ENCODE data around the gene CSTB. TPM values are rescaled to one million over a fixed set of nuclear protein-coding genes. Genes with fewer than 3 reads are reported as not detected.

The CSTB gene
- total and polyA plus RNA-seq, 2 of the 8 experiments (the other 6 are each of a cell fraction or from before 2014, with no cell fraction given) = 53.8 to 64.1 TPM

GRCh38 chr21:43767984-43768867 lies 7.9 kb downstream of the CSTB start:
- peaks cover 0 to 21% (median 15%) of the 10 kb centered on the region in 4 experiments; a peak in 6 of 7 replicates for H3K4me1 ChIP-seq (replicated peaks in 1 of 4; ENCODE audit: control insufficient read depth in 3 of 4, insufficient read depth in 4 of 4, low read length in 3 of 4)
- no peak for FAIRE-seq
- no peak overlapping the region for H3K23ac ChIP-seq (ENCODE audit: insufficient read length)
- H4K5ac ChIP-seq (ENCODE audit: insufficient read length, low read depth, low read length) = peak overlapping the region; percentile 25
- DNase-seq (ENCODE audit: low read depth in 1 of 2, low spot score in 2 of 2) = peak in 1 of 2 experiments; percentile 56
- POLR2A ChIA-PET (ENCODE audit: partially characterized antibody) = interaction anchor here (0.5 to 2.6 kb wide), 11 partner anchors 9 to 126 kb away, joined by 3 to 13 read pairs (median 3); partner anchors contain the start of gene PDXK
- no peak overlapping the region for H3K14ac ChIP-seq (ENCODE audit: insufficient read length)
- H3K4me3 ChIP-seq (ENCODE audit: extremely low read depth in 1 of 4, insufficient read depth in 2 of 4, low read depth in 3 of 4, low read length in 4 of 4) = no peak overlapping the region
- H2AFZ ChIP-seq (ENCODE audit: low read length) = no peak overlapping the region; the same call in 1 of the 2 replicates
- CTCF ChIA-PET (ENCODE audit: partially characterized antibody) = interaction anchor here (0.7 to 2.1 kb wide), 7 partner anchors 10 to 74 kb away, joined by 3 to 8 read pairs (median 4); no protein-coding TSS in a partner anchor
- peak overlapping the region; percentile 98 for H2BK12ac ChIP-seq (ENCODE audit: low read depth, low read length)
- H3K23me2 ChIP-seq (ENCODE audit: low read depth, low read length) = no peaks in the 10 kb centered on the region
- H4K8ac ChIP-seq (ENCODE audit: extremely low read depth, insufficient read depth, low read length) = peak overlapping the region; percentile 82
- 80% methylated on average over 34 of the region's 34 CpGs; no CpG with 5 or more reads in 1 of the 2 experiments for WGBS, 2 experiments (ENCODE audit: extremely low coverage in 1 of 2, insufficient coverage in 1 of 2, insufficient read length in 1 of 2, insufficient replicate concordance in 2 of 2, low coverage in 1 of 2, low lambda C conversion rate in 2 of 2, missing lambda C conversion rate in 1 of 2)
- H3K9me3 ChIP-seq (ENCODE audit: insufficient read depth in 2 of 2, low read depth in 1 of 2, low read length in 1 of 2) = no peaks in the 10 kb centered on the region
- H3K79me2 ChIP-seq (ENCODE audit: control insufficient read depth in 1 of 2, insufficient read depth in 2 of 2, low read length in 2 of 2) = no peaks in the 10 kb centered on the region
- no peaks in the 10 kb centered on the region for H3K27me3 ChIP-seq (replicated peaks in 1 of 4; ENCODE audit: control insufficient read depth in 3 of 4, extremely low read depth in 1 of 4, insufficient read depth in 3 of 4, low read length in 3 of 4)
- H2BK5ac ChIP-seq (ENCODE audit: low read depth, low read length) = peak overlapping the region; percentile 87; the same call in 1 of the 2 replicates
- H2BK20ac ChIP-seq (ENCODE audit: low read length) = peak overlapping the region; percentile 82; the same call in 1 of the 2 replicates
- H3K4me2 ChIP-seq (ENCODE audit: insufficient read depth in 1 of 2, low read depth in 2 of 2, low read length in 2 of 2) = 0 out of 4 replicates have a peak overlapping the region, but pooled peaks of 1 of the 2 experiments have one; percentile 0
- peak overlapping the region; percentile 83; the same call in 1 of the 2 replicates for H2BK15ac ChIP-seq (ENCODE audit: low read length)
- peak overlapping the region in 1 of 4 experiments; percentile 34; a peak in 2 of 7 replicates for H3K9ac ChIP-seq (replicated peaks in 1 of 4; ENCODE audit: extremely low read depth in 1 of 4, low read depth in 3 of 4, low read length in 3 of 4)
- peak overlapping the region; percentile 54; the same call in 1 of the 2 replicates for H2AK5ac ChIP-seq (ENCODE audit: low read depth, low read length)
- no peak overlapping the region for H3K56ac ChIP-seq (replicated peaks; ENCODE audit: insufficient read length, low read depth, low read length)
- peaks cover 0 to 2% of the 10 kb centered on the region in 2 experiments for H4K20me1 ChIP-seq (replicated peaks in 1 of 2; ENCODE audit: control insufficient read depth in 1 of 2, insufficient read depth in 2 of 2, low read length in 2 of 2)
- peak overlapping the region; percentile 87 for H4K91ac ChIP-seq (replicated peaks; ENCODE audit: insufficient read length, low read length)
- no peaks in the 10 kb centered on the region for H3K79me1 ChIP-seq (ENCODE audit: low read depth, low read length)
- H3K36me3 ChIP-seq (ENCODE audit: control insufficient read depth in 2 of 4, insufficient read depth in 4 of 4, low read length in 3 of 4) = peaks cover 0 to 5% (median 2%) of the 10 kb centered on the region in 4 experiments; a peak in 3 of 8 replicates
- H2BK120ac ChIP-seq (replicated peaks; ENCODE audit: low read depth, low read length) = peak overlapping the region; percentile 12
- peak overlapping the region; percentile 4; the same call in 1 of the 2 replicates for H3K27ac ChIP-seq (ENCODE audit: low read depth, low read length)
- H3K18ac ChIP-seq (ENCODE audit: extremely low read depth, low read length) = peak overlapping the region; percentile 38
- H3K4ac ChIP-seq (replicated peaks; ENCODE audit: insufficient read length, low read depth, low read length) = peak overlapping the region; percentile 57
- no peak for TF ChIP-seq POLR2AphosphoS5 (IDR thresholded peaks at IDR 0.05; ENCODE audit: low read depth, low read length)
- TF ChIP-seq BACH1 (IDR thresholded peaks at IDR 0.05; ENCODE audit: low read length) = peak; percentile 85
- TF ChIP-seq MAFK (IDR thresholded peaks at IDR 0.05; ENCODE audit: low read depth, low read length) = peak; percentile 75; the same call in 1 of the 2 replicates
- TF ChIP-seq ZNF274 (IDR thresholded peaks at IDR 0.05; ENCODE audit: borderline replicate concordance, extremely low read depth, low read length) = no peak
- peak; percentile 12 for TF ChIP-seq EZH2 (IDR thresholded peaks at IDR 0.05; ENCODE audit: low read depth, low read length, severe bottlenecking)
